Nephron progenitor cell (in vitro differentiated cells): ENCODE data around the gene LUM.
"Not testable (repeated sequence)": the region's sequence is repeated elsewhere in the genome, so short reads cannot be mapped to it uniquely, and the experiment has no call there.

Source experiments
- DNase-seq: peaks from one replicate; pipeline ENCODE4 v3.0.0; 2021
- H3K27ac Mint-ChIP-seq: 2 replicates; pipeline ENCODE4 v1.8.0; 2021; ENCODE audit warnings: mild to moderate bottlenecking, moderate library complexity, mixed read lengths
- H3K27me3 Mint-ChIP-seq: 2 replicates; pipeline ENCODE4 v1.8.0; 2021; ENCODE audit warnings: mild to moderate bottlenecking, low read depth, mixed read lengths; ENCODE audit not compliant: poor library complexity
- H3K36me3 Mint-ChIP-seq: 2 replicates; pipeline ENCODE4 v1.8.0; 2021; ENCODE audit warnings: low read depth, mixed read lengths
- H3K4me1 Mint-ChIP-seq: 2 replicates; pipeline ENCODE4 v1.8.0; 2021; ENCODE audit warnings: mixed read lengths
- H3K4me3 Mint-ChIP-seq: 2 replicates; pipeline ENCODE4 v1.8.0; 2021; ENCODE audit warnings: mild to moderate bottlenecking, moderate library complexity, mixed read lengths
- H3K9me3 Mint-ChIP-seq: 2 replicates; pipeline ENCODE4 v1.8.0; 2021; ENCODE audit warnings: mild to moderate bottlenecking, moderate library complexity, mixed read lengths
- CTCF ChIP-seq: fragments of 200-600 bp; sonication (generic); IDR thresholded peaks from 2 replicates; pipeline ENCODE4 v1.5.0; 2021; ENCODE audit warnings: antibody characterized with exemption

The LUM gene

DNA sequence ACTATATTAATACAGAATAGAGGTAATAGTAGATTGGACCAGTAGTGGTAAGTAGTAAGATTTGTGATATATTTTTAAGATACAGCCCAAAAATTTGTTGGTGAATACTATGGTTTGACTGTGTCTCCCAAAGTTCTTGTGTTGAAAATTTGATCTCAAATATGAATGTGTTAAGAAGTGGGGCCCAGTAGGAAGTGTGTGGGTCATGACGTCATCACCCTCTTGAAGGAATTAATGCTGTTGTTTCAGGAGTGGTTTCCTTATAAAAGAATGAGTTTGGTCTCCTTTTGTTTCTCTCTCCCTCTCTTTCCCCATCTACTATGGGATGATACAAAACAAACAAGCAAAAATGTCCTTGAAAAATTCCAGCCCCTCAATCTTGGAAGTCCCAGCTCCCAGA, 16.3 kb downstream of the LUM start:
- H3K36me3 Mint-ChIP-seq: no peaks in the 10 kb centered on the region
- TF ChIP-seq CTCF: no peak
- H3K27ac Mint-ChIP-seq: no peak overlapping the region
- H3K4me1 Mint-ChIP-seq: no peaks in the 10 kb centered on the region
- peaks cover 15% of the 10 kb centered on the region for H3K9me3 Mint-ChIP-seq
- H3K27me3 Mint-ChIP-seq: peaks cover 3% of the 10 kb centered on the region
- DNase-seq: no peak
- no peak overlapping the region for H3K4me3 Mint-ChIP-seq

DNA sequence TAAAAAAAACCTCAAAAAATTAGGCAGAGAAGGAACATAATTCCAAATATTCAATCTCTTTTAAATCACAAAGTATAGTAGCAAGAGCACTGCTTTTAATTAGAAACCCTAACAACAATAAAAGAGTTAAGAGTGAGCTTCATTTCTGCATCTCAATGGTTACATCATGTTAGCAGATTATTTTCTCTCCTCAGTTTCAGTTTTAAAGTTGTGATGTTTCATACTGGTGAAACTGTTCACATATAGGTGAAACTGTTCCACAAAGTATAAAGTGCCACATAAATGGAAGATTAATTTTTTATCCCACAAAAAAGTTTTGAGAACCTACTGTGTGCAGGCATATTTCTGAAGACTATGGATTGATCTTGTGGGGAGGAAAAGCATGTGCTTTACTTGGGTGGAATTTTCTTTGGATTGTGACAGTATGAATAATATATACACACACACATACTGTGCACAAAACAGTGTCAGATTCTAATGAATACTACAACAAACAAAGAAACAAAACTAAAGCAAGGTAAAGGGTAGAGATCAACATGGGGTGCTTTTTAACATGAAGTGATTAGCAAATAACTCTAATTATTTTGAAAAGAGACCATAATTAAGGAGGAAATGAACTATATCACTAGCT, 17.1 kb downstream of the LUM start:
- Mint-ChIP-seq H3K9me3 (peaks cover 23% of the 10 kb centered on the region), H3K27ac (no peak overlapping the region), H3K27me3 (peaks cover 3% of the 10 kb centered on the region), H3K36me3 (peaks cover 3% of the 10 kb centered on the region), H3K4me3 (no peak overlapping the region), H3K4me1 (no peaks in the 10 kb centered on the region)
- DNase-seq: no peak
- no peak for TF ChIP-seq CTCF

DNA sequence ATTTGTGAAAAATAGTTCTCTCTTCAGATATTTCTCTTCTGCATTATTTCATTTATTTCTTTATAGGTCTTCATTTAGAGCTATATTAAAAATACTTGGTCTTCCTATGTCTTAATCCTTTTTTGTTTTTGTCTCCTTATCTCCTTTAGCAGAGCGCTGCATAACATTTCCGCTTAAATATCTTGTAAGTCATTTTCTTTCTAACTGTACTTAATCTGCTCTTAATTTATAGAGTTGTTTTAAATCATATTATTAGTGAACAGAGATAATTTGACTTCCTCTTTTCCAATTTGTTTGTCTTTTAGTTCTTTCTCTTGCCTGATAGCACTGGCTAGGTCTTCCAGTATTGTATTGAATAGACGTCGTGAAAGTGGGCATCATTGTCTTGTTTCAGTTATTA, 18.0 kb downstream of the LUM start:
- Mint-ChIP-seq H3K36me3 (peaks cover 11% of the 10 kb centered on the region), H3K27ac (no peak overlapping the region), H3K4me3 (no peak overlapping the region), H3K4me1 (no peaks in the 10 kb centered on the region), H3K9me3 (peaks cover 31% of the 10 kb centered on the region), H3K27me3 (peaks cover 3% of the 10 kb centered on the region)
- no peak for TF ChIP-seq CTCF
- DNase-seq: no peak

DNA sequence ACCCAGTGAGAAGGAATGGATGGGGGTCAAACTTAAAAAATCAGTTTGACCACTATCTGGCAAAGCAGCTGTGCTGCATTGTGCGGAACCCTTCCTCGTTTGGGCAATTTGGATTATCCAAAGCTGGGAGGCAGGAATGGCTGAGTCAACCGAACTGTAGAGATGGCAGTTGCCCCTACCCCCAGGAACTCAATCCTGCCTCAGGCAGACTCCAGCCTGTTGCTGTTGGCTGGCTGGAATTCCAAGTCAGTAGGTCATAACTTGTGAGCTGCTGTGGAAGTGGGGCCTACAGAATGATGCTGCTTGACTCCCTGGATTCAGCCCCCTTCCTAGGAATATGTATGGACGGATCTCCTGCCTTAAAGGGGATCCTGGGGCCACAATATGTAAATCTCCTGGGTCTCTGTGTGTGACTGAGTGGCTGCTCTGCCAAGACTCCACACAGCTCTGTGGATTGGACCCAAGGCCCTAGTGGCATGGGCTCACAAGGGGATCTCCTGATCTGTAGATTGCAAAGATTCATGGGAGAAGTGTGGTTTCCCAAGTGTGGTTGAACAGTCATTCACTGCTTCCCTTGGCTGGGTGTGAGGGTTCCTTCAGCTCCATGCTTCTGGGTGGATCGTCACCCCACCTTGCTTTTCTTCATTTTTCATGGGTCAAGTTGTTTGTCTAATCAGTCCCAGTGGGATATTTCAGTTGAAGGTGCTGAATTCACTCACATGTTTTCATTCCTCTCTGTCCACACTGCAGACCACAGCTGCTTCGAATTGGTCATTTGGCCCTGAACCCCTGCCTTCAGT, 19.2 kb downstream of the LUM start:
- no peak for TF ChIP-seq CTCF

DNA sequence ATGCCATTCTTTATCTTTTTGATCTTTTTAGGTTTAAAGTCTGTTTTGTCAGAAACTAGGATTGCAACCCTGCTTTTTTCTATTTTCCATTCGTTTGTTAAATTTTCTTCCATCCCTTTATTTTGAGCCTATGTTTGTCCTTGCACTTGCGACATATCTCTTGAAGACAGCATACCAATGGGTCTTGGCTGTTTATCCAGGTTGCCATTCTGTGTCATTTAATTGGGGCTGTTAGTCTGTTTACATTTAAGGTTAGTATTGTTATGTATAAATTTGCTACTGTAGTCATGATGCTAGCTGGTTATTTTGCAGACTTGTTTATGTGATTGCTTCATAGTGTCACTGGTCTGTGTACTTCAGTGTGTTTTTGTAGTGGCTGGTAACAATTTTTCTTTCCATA, 21.3 kb downstream of the LUM start:
- H3K27ac Mint-ChIP-seq, H3K27me3 Mint-ChIP-seq, H3K4me3 Mint-ChIP-seq, H3K4me1 Mint-ChIP-seq, DNase-seq: not testable (repeated sequence)
- peaks cover 44% of the 10 kb centered on the region for H3K9me3 Mint-ChIP-seq
- peaks cover 12% of the 10 kb centered on the region for H3K36me3 Mint-ChIP-seq

More for the DNA sequence above, 19.2 kb downstream of the LUM start:
- Mint-ChIP-seq H3K36me3 (peaks cover 12% of the 10 kb centered on the region), H3K9me3 (peaks cover 43% of the 10 kb centered on the region), H3K4me1 (no peaks in the 10 kb centered on the region), H3K4me3 (no peak overlapping the region), H3K27me3 (peaks cover 7% of the 10 kb centered on the region), H3K27ac (no peak overlapping the region)
- DNase-seq: no peak

DNA sequence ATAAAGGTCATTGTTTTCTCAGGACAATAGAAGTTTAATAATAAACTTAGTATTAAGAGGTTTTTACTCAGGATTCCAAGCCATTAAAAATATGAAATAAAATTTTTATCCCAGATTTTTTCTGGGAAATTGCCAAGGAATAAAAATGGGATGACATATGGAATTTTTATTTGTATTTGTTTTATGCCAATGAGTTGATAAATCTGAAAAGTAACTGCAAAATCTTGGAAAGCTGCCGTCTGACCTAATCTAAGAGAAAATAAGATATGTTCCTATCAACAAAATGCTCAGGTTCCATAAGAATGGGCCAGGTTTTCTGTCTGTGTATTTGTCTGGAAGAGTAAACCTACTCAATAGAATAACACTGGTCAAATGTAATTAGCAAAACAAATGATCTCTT, 31.3 kb downstream of the LUM start:
- Mint-ChIP-seq H3K4me1 (peaks cover 11% of the 10 kb centered on the region), H3K9me3 (no peaks in the 10 kb centered on the region), H3K36me3 (no peaks in the 10 kb centered on the region), H3K4me3 (no peak overlapping the region), H3K27ac (no peak overlapping the region), H3K27me3 (no peaks in the 10 kb centered on the region)
- TF ChIP-seq CTCF: no peak
- no peak for DNase-seq
